RWPE1 (cell line): Measurements from ENCODE around the gene LPIN3.
A peak's percentile ranks its signal among the peaks of the same experiment; 100 is the strongest.

ENCODE experiments used
- CTCF ChIA-PET: fragments of 350-600 bp; sonication (Branson Sonifier 250); formaldehyde crosslinking; extraction: SDS; loops from one replicate; lab custom pipeline; 2021; lab: Yijun Ruan, JAX
- POLR2A ChIA-PET: fragments of 400-600 bp; formaldehyde crosslinking; extraction: SDS; loops from one replicate; lab custom pipeline; 2020; ENCODE audit warnings: antibody characterized with exemption; ENCODE audit not compliant: low non-redundant PET; lab: Yijun Ruan, JAX
- DNase-seq: peaks from one replicate; pipeline ENCODE4 v3.0.0; 2012; ENCODE audit warnings: low spot score
- H3K27ac ChIP-seq: fragments of 450-650 bp; 2 replicates; pipeline ENCODE4 v1.5.1; 2017
- TF ChIP-seq, protein P1 (sequence below): fragments of 450-650 bp; conservative IDR thresholded peaks from 2 replicates; pipeline ENCODE4 v1.5.1; 2017; ENCODE audit warnings: low read depth, mild to moderate bottlenecking

Gene LPIN3

DNA sequence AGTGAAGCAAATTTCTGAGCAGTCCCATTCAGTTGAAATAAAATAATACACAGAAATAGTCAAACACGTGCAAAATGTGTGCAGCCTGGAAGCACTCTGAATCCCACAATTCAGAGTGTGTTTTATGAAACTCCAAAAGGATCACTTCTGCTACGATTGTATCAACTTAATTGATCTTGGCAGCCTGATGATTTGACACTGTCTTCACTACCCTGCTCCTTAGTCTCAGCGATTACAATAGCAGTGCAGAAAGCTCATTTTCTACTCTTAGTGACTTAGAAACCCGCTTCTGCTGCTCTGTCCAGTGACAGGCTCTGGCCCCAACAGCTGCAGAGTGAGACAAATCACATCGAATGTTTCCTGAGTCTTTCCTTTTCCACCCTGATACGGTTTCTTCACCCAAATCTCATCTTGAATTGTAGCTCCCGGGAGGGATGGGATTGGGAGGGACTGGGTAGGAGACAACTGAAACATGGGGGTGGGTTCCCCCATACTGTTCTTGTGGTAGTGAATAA, 42.2 kb downstream of the LPIN3 start:
- ChIA-PET CTCF (interaction anchor here (0.6 to 0.7 kb wide), 2 partner anchors 42 to 150 kb away, joined by 3 read pairs; no protein-coding TSS in a partner anchor), POLR2A (no interaction called here)
- DNase-seq = no peak
- TF ChIP-seq, protein P1, sequence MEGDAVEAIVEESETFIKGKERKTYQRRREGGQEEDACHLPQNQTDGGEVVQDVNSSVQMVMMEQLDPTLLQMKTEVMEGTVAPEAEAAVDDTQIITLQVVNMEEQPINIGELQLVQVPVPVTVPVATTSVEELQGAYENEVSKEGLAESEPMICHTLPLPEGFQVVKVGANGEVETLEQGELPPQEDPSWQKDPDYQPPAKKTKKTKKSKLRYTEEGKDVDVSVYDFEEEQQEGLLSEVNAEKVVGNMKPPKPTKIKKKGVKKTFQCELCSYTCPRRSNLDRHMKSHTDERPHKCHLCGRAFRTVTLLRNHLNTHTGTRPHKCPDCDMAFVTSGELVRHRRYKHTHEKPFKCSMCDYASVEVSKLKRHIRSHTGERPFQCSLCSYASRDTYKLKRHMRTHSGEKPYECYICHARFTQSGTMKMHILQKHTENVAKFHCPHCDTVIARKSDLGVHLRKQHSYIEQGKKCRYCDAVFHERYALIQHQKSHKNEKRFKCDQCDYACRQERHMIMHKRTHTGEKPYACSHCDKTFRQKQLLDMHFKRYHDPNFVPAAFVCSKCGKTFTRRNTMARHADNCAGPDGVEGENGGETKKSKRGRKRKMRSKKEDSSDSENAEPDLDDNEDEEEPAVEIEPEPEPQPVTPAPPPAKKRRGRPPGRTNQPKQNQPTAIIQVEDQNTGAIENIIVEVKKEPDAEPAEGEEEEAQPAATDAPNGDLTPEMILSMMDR = no peak
- H3K27ac ChIP-seq = no peak overlapping the region

DNA sequence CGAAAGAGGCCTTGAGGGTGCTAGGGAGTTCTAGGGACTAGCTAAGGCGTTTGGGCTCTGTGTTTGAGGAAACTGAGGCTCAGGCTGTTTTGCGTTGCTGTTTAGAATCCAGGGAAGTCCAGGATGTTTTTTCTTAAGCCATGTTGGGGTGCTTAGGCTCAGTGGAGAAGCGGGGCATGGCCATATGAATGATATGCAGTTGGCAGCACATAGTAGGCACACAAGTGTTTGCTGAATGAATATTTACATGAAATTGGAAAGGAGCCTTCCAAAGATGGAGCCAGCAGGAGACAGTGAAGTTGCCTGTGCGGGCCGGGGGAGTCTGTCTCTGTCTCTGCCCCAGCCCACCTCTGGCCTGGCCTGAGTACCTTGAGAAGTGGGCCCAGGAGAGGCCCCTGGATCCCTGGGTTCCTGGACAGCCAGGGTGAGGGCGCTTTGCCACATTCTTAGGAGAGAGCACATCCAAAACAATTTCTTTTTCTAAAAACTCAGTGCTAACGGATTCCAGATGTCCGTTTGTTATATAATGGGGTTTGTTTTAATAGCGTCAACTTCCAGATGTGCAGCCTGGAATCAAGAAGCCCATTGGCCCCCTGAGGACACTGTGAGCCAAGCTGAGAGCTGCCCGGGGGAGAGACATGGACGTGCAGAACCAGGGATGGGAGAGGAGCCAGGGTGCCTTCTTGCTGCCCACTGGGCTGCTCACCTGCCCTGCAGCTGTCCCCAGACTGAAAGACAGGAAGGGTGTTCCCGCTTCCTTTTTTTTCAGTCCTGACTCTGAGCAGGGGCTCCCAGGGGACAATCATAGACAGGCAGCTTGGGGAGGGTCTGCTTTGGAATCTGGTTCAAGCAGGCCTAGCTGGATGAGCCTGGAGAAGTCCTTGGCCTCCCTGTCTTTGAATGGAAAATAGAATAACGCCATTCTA, 46.1 kb downstream of the LPIN3 start:
- ChIA-PET CTCF (interaction anchor here (0.7 to 0.9 kb wide), 3 partner anchors 8 to 19 kb away, joined by 3 to 5 read pairs (median 4); no protein-coding TSS in a partner anchor), POLR2A (no interaction called here)
- no peak for DNase-seq
- TF ChIP-seq, protein P1 = no peak
- H3K27ac ChIP-seq = no peak overlapping the region

DNA sequence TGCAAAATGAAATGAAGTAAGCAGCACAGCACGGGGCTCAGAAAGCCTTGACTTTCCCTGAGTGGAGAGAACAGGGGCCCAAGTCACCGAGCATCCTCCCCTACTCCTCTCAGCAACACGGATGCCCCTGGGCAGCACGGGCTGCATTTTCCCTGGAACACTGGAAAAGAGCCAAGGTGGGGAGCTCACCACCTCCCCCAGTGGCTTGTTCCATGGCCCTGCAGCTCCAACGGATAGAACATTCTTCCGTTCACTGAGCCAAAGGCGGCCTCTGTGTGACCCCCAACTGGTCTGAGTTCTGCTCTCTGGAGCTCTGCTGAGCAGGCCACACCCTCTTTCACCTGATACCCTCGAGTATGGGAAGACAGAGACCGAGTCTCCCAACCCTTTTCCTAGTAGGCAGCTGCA, 46.8 kb downstream of the LPIN3 start:
- POLR2A ChIA-PET = no interaction called here
- no peak for DNase-seq
- TF ChIP-seq, protein P1 = no peak
- CTCF ChIA-PET = interaction anchor here (0.7 to 0.9 kb wide), 2 partner anchors 9 to 10 kb away, joined by 4 to 5 read pairs; no protein-coding TSS in a partner anchor
- H3K27ac ChIP-seq = no peak overlapping the region

DNA sequence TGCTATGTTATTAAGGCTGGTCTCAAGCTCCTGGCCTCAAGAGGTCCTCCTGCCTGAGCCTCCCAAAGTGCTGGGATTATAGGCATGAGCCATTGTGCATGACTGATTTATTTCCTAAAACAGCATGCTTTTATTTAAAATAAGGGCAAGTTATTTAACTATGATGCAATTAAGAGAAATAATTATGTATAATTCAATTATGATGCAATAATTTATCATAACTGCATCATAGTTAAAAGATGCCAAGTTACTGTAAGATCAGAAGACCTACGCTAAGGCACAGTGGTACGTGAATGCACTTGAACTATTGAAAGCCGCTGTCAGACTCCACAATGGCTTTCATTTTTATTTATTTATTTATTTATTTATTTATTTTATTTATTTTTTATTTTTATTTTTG, 50.3 kb downstream of the LPIN3 start:
- TF ChIP-seq, protein P1 = no peak
- POLR2A ChIA-PET = no interaction called here
- H3K27ac ChIP-seq = no peak overlapping the region
- CTCF ChIA-PET = interaction anchor here (0.7 kb wide), 1 partner anchor 223 kb away, joined by 5 read pairs; no protein-coding TSS in a partner anchor
- DNase-seq = no peak

DNA sequence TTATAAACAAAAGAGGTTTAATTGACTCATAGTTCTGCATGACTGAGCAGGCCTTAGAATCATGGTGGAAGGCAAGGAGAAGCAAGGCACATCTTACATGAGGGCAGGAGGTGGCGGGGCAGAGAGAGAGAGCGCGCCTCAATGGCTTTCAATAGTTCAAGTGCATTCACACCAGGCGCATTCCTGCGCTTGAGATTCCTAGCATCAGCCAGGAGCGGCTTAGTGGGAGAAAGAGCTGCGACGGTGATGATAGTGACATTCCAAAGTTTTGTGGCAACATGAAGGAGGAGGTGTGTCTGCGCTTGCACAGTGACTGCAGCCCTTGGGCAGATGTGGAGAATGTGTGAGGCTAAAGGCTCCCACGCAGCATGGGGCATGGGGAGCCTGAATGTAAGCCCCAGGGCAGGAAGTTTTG, 51.0 kb downstream of the LPIN3 start:
- H3K27ac ChIP-seq = peak overlapping the region; percentile 4; the same call in 1 of the 2 replicates
- TF ChIP-seq, protein P1 = no peak
- DNase-seq = peak; percentile 74
- ChIA-PET POLR2A (no interaction called here), CTCF (interaction anchor here (0.6 to 0.7 kb wide), 2 partner anchors 224 to 280 kb away, joined by 3 to 5 read pairs; no protein-coding TSS in a partner anchor)

DNA sequence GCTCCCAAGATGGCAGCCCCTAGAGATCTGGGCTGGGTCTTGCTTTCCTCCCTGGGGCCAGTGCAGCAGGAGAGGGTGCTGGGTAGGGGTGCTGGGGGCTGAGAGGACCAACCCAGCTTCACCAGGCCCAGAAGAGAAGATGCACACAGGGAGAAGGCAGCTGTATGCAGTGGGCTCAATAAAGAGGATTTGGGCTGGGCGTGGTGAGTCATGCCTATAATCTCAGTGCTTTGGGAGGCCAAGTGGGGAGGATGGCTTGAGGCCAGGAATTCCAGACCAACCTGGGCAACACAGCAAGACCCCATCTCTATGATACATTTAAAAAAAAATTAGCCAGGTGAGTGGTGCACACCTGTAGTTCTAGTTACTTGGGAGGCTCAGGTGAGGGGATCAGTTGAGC, 51.7 kb downstream of the LPIN3 start:
- ChIA-PET POLR2A (no interaction called here), CTCF (interaction anchor here (0.5 to 0.6 kb wide), 2 partner anchors 281 to 306 kb away, joined by 3 read pairs; no protein-coding TSS in a partner anchor)
- TF ChIP-seq, protein P1 = no peak
- DNase-seq = no peak
- H3K27ac ChIP-seq = peak overlapping the region; percentile 4; the same call in 1 of the 2 replicates
